H1 (cell line): ENCODE measurements around the gene NSA2. TPM values are rescaled to one million over a fixed set of nuclear protein-coding genes. Genes with fewer than 3 reads are reported as not detected.

Source experiments
- CBX5 ChIP-seq: fragments of 300-800, 300-1000 bp; sonication (generic); IDR thresholded peaks from 2 replicates; pipeline ENCODE4 v1.7.1; 2016; ENCODE audit warnings: antibody characterized with exemption, low read length, low read depth
- CREB1 ChIP-seq: IDR thresholded peaks from 2 replicates; pipeline ENCODE4 v1.6.1; 2012; ENCODE audit warnings: inconsistent platforms
- PHF8 ChIP-seq: fragments of 200-600 bp; sonication (generic); conservative IDR thresholded peaks from 2 replicates; pipeline ENCODE4 v1.7.1; 2012; ENCODE audit warnings: low read depth, mild to moderate bottlenecking, inconsistent platforms, low read length, moderate library complexity
- TAF7 ChIP-seq: optimal IDR thresholded peaks from 2 replicates; pipeline ENCODE3; 2011; ENCODE audit warnings: low read depth, mild to moderate bottlenecking, inconsistent platforms, low read length, moderate library complexity, borderline replicate concordance
- polyA plus RNA-seq, 7 experiments: library from polyadenylated mRNA; depleted of rRNA in 3 of 7; stranded (reverse) in 5 of 7; unstranded in 2 of 7; fragments of >200 nt in 5 of 7; fragments of 200-250 nt in 2 of 7; gene quantifications; 1 replicate in 5 of 7; 2 replicates in 1 of 7; 4 replicates in 1 of 7; pipeline versions ENCODE4 v1.2.1 to v1.2.3, GENCODE V29; 2011 to 2013; ENCODE audit warnings: missing spikeins in 2 of 7, mixed read lengths in 2 of 7
- total RNA-seq: library from RNA; stranded (reverse); fragmentation: NEBNext Ultra II Directional; extraction: Animal tissue kit (Norgen Biotek cat#: 25700); gene quantifications from 2 replicates; pipeline ENCODE4 v1.2.1, GENCODE V29; 2021

NSA2 gene
- total and polyA plus RNA-seq, 2 of the 8 experiments (the other 6 are each of a cell fraction or from before 2014, with no cell fraction given) = 17.0 to 68.7 TPM

- no peak for TF ChIP-seq TAF7
- TF ChIP-seq CBX5 = no peak
- no peak for TF ChIP-seq PHF8
- no peak for TF ChIP-seq CREB1
Measured at GRCh38 chr5:74801941-74802340, 34.9 kb downstream of the NSA2 start (continued).
